Measurements from ENCODE around the gene COBLL1.

Gene COBLL1

DNA sequence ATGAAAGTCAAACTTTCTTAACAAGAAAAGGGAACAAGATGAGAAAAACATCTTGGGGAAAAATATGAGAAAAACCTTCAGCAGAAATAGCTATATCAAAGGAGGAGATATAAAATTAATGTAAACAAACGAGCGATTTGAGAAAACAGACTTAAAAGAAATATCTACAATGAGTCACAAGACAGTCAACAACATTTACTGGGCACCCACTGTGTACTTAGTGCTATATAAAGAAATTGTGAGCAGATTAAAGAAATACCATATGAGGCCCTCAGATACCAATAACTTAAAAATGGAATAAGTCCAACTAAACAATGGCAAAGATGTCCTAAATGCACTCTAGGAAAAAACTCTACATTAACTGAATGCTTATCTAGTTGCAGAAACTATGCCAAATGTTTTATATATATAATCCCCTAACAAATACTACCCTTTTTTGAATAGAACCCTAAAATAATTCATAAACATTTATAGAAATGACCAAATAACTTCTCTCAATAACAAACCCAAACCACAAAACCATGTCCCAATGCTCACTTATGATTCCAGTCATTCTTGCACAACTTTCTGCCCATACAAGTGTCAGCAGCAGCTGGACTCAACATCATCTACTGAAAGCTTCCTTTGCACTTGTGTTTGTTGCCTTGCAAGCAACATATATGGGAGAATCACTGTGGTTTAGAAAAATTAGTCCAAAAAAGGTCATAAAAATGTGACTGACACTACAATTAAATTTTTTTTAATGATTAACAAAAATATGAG lies 83.5 kb downstream of the COBLL1 start:
- no peak for DNase-seq (ENCODE audit: low read depth in 2 of 2)

DNA sequence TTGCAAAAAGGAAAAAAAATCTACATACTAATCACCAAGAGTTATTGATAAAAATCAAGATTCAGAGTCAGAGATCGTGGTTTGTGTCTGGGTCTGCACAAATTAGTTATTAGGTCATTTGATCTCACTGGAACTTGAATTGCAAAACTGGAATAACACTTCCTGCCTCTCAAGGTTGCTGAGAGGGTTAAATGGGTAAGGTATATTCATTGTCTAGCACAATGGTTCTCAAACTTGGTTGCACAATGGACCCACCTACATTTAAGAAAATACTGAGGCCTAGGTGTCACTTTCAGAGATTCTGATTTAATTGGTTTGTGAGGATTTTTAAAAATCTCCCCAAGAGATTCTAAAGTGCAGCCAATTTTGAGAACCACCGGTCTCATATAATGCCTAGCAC lies 84.8 kb downstream of the COBLL1 start:
- no peak for DNase-seq (ENCODE audit: low read depth in 2 of 2)

DNA sequence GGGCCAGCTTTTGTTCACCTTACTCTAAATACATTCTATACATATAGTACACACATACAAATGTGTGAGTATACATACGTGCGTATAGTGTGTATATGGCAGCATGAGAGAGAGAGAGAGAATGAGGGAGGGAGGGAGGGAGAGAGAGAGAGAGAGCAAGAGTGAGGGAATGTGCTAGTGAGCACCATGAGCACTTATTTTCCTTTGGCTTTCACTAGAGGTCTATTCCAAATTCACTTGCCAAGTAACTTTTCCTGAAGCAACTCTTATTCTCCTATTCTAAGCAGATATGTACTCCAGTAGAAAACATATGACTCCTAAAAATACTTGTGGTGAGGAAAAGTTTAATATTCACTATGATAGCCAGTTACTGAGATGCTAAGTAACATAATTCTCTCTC lies 85.7 kb downstream of the COBLL1 start:
- DNase-seq (ENCODE audit: low read depth in 2 of 2) = no peak

DNA sequence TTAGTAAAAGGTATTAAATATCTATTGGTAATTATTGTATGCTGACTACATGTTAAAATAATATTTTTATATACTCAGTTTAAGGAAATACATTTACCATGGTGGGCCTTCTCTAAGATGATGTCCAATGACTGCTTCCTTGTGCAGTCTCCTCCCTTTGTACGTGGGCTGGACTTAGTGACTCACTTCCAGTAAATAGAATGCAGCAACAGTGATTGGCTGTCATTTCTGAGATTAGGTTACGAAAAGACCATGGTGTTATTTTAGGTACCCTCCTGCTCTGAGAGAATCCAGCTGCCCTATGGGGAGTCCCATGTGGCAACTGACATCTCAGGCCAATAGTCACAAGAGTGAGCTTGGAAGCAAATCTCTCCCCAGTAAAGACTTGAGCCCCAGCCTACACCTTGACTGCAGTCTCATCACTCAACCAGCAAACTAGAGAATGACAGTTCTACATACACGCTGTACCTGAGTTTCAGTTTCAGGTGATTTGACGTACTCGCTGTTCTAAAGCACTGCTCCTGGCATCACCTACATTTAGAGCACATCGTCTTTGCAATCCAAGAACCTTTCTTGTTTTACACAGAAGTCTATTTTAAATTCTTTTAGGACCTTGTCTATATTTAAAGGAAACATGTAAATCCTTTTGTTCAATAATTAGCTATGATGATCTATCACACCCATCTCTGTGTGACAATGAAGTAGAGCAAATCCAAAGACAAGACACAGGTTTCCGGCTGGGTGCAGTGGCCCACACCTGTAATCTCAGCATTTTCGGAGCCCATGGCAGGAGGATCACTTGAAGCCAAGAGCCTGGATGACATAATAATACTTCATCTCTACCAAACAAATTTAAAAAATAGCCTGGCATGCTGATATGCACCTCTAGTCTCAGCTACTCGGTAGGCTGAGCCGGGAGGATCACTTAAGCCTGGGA lies 87.2 kb downstream of the COBLL1 start:
- DNase-seq (ENCODE audit: low read depth in 2 of 2) = no peak

DNA sequence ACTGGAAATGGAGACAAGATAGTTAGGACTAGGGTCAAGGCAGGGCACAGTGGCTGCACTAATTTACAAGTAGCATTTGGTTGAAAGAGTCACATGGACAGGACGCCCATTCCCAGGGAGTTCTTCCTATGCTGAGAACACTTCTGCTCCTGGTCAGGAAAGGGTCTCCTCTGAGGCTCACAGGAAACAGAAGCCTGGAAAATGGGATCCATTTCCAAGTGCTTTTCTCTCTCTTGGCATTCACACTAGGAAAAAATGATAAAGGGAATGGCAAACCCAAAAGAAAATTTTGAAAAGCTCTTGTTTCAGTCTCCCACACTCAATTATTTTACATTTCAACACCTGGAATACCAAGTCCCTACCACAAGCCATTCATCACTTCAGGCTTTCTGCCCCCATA lies 88.7 kb downstream of the COBLL1 start:
- DNase-seq (ENCODE audit: low read depth in 2 of 2) = no peak

DNA sequence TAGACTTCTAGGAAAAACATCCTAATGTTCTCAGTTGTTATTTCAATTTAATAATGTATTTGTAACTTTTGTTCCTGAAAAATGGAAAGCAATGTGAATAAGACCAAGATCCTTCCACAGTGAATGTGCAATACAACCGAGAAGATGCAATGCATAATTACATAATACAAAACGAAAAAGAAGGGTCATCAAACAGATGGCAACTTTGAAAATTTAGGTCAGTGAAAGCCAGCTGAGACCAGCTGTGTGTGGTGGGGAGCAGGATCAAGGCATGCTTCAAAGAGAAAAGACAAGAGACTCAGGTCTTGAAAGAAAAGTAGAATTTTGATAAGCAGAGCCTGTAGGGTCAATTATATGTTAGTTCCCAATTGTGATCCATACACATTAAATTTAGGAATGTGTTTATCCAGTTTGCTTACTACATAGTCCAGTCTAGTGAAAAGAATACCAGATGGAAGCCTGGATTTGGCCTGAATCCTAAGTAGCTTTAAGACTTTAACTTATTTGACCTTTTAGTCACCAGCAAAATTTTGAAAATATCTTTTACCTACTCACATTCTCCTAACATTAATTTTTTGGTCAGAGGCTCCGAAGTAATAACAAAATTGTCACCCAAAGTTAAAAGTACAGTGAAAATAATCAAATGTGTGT lies 93.7 kb downstream of the COBLL1 start:
- no peak for DNase-seq (ENCODE audit: low read depth in 2 of 2)

DNA sequence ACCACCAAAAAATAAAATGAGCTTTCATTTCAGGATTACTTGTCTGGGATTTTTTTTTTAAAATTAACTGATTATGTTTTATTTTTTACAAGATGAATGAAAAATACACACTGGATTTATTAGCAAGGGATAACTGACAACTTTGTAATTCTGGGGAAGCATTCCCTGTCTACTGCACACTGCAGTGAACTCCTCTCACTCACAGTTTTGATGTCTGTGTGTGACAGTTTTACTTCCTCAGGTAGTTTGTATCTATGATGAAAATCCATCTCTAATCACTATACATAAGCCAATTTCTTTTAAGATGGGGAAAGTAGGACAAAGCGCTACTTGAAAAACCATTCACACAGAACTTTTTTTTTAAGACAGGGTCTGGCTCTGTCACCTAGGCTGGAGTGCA lies 94.5 kb downstream of the COBLL1 start:
- no peak for DNase-seq (ENCODE audit: low read depth in 2 of 2)

DNA sequence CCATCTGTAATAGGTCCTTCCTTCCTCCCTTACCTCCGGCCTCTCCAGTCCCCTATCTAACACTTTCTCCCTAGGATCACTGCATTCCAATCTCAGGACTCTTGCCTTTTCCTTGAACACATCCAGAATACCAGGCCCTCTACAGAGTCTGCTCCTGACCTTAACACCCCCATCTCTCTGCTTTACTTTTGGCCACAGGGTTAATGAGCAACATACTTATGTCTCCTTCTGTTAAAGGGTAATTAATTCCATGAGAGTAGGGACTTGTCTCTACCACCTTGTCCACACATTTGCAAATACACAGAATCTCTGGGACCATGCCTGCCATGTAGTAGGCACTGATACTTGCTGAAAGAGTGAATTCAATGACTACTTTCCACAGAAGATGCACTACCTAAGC lies 94.9 kb downstream of the COBLL1 start:
- no peak for DNase-seq (ENCODE audit: low read depth in 2 of 2)

DNA sequence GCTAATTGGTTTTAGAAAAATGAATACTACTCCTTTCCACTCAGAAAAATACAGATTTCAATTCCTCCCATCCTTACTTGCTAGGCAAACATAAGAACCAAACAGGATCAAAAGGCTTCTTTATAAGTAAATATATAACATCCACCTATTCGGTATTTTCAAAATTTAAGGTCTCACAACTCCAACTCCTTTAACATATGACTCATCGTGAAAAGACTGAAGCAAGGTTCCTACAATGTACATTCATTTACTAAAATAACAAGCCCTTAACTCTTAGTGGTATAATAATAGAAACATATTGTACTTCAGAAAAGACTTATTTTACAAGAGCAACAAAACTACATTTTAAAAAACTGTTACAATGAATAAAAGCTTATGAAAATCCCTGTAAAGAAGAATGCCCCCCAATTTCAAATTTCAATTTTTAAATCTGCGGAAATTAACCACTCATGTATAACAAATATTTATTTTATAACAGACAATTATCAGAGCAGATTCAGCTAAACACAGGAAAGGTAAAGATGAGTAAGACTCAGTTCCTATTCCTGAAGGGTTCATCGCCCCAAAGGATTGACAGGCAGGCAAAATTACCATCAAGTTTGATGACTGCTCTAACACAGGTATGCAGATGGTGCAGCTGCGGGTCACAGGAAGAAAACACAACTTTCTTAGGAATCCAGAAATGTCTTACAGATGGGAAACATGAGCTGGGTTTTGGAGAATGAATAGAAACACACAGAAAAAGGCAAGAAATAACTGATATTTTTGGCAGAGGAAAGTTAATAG lies 96.4 kb downstream of the COBLL1 start:
- no peak for DNase-seq (ENCODE audit: low read depth in 2 of 2)

DNA sequence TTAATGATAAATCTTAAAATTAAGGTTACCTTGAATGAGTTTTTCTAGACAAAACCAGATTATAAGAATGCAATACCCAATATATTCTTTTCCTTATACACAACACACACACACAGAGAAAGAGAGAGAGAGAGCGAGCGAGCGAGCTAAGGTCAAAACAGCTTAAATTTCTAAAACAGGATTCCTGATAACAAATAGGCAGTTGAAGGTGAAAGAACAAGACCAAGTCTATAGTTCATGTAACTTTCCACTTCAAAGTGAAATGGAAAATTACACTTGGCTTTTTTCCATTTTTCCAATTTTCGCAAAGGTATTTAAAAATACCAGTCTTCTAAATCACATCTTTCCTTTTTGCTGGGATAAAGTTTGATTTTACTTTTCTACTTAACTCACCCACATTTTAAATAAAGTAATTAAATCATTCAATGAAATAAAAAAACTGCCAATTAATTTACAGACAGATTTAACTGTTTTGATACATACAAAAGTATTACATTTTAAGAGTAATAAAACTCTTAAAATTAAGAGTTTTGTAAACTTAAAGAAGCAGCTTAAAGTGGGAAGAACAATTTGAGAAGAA lies 98.8 kb downstream of the COBLL1 start:
- DNase-seq (ENCODE audit: low read depth in 2 of 2) = no peak

DNA sequence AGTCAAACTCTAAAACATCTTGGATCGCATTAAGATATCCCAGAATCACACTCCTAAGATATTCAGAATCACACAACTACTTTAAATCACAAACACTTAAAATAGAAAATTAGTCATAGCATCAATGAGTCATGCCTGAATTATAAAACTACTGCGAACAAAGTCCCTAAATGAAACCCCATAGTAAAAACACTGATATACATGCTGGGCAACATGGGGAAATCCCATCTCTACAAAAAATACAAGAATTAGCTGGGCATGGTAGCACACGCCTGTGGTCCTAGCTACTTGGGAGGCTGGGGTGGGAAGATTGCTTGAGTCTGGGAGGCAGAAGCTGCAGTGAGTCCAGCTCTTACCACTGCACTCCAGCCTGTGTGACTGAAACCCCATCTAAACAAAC lies 101.7 kb downstream of the COBLL1 start:
- no peak for DNase-seq (ENCODE audit: low read depth in 2 of 2)

DNA sequence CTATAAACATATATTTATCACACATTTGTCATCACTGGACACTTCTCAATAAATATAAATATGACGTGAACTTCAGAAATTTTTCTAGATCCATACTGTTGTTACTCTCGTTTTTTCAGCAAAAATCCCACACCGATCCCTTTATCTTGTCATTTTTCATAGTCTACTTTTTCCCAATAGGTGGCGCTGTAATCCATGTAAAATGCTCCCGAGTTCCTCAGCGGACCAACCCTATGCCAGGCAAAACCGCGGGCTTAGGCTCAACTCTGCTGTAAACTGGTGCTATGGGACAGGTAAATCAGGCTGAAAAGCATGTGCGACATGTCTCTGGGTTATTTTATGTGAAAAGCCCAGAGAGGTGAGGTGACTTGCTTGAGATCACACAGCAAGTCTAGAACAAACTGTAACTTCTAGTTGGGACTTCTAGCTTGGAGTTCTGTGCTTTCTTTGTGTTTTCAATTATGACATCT lies 104.0 kb downstream of the COBLL1 start:
- DNase-seq (ENCODE audit: low read depth in 2 of 2) = no peak

DNA sequence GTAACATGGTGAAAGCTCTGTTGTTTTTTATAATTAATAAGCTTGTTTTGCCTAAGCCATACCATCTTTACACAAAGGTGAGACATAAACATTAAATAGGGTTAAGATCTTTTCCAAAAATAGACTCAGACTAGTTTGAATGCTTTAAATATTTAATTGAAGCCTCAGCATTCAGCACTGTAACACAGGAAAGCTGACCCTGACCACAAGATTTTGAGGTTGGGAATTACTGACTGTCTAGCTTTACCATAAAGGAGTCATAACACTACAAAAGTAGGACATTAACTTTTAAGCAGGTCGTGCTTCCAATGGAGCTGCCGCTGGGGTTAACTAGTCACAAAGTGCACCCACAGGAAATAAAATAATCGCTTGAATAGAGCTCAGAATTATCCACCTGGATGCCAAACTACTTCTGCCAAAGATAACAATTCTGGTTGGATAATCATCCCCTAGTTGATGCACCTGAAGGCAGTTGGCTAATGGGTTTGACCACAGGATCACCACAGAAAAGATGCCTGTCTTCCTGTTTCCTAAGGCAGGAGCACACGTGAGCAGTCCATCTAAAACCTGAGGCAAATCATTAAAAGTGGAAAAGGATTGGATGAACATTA lies 106.2 kb downstream of the COBLL1 start:
- DNase-seq (ENCODE audit: low read depth in 2 of 2) = no peak

DNA sequence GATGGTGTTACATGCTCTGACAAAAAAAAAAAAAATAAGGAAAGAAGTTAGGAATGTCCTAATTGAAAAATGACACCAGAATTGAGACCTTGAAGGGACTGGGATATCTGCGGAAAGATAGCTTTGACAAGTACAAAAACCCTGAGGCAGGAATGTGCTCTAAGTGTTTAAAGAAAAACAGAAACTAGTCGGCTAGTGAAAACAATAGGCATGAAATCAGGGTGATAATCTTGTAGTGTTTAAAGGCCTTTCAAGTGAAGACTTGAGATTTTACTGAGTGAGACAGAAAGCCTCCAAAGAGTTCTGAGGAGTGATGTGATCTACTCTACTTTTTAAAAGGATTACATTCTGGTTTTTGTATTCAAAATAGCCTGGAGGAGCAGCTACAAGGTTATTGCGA lies 107.4 kb downstream of the COBLL1 start:
- no peak for DNase-seq (ENCODE audit: low read depth in 2 of 2)

DNA sequence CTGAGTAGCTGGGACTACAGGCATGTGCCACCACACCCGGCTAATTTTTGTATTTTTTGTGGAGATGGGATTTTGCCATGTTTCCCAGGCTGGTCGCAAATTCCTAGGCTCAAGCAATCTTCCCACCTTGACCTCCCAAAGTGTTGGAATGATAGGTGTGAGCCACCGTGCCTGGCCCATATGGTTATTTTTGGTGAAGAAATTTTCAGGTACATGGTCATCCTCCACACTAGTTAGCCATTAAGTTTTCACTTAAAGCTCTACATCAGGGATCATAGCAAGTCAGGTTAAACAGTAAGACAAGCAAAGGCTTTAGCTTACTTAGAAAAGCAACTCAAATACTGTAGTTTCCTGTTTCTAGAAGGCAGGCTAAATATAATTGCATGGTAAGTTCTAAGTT lies 116.1 kb downstream of the COBLL1 start:
- DNase-seq (ENCODE audit: low read depth in 2 of 2) = no peak

DNA sequence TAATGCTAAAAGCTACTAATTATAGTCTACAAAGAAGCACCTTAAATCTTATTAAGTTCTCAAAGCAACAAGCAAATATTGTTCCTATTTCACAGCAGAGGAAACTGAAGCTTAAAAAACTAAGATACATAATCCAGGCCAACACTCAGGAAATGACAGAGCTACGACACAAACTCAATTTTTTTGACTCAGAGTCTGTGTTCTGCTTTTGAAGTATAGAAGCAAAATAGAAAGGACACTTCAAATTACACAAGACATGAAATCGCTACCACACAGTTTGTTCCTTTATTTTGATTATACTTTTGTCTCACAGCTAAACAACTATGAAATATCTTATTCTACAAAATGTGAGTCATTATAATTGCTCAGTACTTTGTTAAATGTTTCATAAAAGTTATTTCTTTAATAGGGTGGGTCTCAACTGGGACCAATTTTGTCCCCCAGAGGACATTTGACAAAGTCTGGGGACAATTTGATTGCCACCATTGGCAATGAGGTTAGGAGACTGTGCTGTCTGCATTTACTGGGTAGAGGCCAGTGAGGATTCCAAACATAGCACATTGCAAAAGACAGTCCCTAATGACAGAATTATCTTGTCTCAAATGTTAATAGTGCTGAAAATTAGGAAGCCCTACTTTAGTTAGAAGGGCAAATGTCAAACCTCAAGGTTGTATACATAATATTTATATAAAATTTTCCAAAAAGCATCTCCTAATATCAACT lies 118.8 kb downstream of the COBLL1 start:
- no peak for DNase-seq (ENCODE audit: low read depth in 2 of 2)

DNA sequence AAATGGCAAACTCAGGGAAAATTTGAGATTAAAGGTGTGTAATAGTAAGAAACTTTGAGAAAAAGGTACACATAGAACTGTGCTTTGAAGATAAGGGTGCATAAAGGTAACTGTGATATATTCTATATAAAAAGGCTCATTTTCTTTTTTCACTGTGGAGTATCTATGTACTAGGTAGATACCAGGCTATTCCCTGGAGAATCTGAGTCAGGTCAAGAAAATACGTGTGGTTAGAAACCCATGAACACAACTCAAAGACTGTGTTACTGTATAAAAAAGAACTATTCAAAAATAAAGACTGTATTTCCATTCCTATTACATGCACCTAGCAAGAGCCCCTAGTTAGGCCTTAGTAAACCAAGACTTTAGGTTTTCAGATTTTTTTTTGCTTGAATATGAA lies 120.2 kb downstream of the COBLL1 start:
- DNase-seq (ENCODE audit: low read depth in 2 of 2) = no peak

DNA sequence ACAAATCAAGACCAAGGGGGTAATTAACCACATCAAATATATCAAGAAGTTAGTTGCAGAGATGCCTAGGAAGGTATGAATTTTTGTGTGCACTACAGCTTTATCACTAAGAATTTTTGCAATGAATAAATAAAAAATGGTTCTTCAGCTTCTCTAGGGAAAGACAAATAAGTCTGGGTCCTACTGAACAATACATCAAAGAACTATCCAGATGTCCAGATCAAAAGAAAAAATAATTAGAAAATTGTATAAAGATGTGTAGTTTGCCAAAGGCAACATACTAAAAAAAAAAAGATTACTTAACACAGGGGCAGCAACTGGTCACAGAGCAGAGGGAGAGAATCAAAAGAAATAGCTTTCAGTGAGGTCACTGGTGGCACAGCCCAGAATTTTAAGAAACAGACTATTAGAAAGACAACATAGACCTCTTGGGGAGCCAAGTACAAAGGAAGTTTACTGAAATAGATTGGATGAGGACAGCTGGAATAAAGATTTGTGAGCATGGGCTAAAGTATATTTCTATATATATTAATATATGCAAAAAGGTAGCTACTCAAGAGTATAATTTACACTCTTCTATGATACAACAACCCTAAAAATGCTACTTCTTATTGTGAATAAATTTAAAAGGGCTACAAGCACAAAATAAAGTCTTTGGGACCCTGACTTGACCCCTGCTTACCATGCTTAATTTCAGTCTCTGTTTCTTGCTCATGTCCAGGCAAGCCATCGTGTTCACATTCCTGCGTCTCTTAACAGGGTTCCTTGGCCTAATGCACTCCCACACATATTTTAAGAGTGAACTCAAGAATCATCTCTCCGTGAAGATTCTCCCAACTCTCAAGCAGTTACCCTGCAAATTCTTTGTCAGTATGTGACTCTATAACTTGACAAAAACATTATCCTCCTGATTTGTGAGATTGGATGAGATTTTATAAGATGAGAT lies 121.4 kb downstream of the COBLL1 start:
- no peak for DNase-seq (ENCODE audit: low read depth in 2 of 2)
